Kidney (tissue), 14 donors: Measurements from ENCODE around the gene BCL2L1. TPM values are rescaled to one million over a fixed set of nuclear protein-coding genes. Genes with fewer than 3 reads are reported as not detected.

Experiments
- DNase-seq, 5 donors: peaks; one replicate each; pipeline ENCODE4 v3.0.0-alpha.2; 2013 to 2020
- FAIRE-seq: peaks from 2 replicates; lab custom pipeline; 2012; peaks lifted over from hg19 to GRCh38; lab: Jason Lieb, UNC
- H3K27ac ChIP-seq, 2 donors: one replicate each; pipeline ENCODE4 v1.7.0; 2013; ENCODE audit warnings: low read depth in 2 of 2, low read length in 2 of 2, inconsistent platforms in 1 of 2
- H3K27me3 ChIP-seq: one replicate; pipeline ENCODE4 v1.7.1; 2013; ENCODE audit warnings: low read length, inconsistent platforms; ENCODE audit not compliant: control insufficient read depth, insufficient read depth
- H3K36me3 ChIP-seq, 3 donors: one replicate each; pipeline versions ENCODE4 v1.7.0 to v1.7.1; 2013; ENCODE audit warnings: low read length in 3 of 3, control low read depth in 1 of 3, inconsistent platforms in 1 of 3; ENCODE audit not compliant: insufficient read depth in 3 of 3, control insufficient read depth in 2 of 3
- H3K4me1 ChIP-seq, 3 donors: one replicate each; pipeline versions ENCODE4 v1.7.0 to v1.7.1; 2013; ENCODE audit warnings: low read length in 3 of 3, inconsistent platforms in 1 of 3, low read depth in 1 of 3; ENCODE audit not compliant: control insufficient read depth in 2 of 3, insufficient read depth in 2 of 3
- H3K4me3 ChIP-seq, 3 donors: one replicate each; pipeline versions ENCODE4 v1.7.0 to v1.8.1; 2013; ENCODE audit warnings: low read length in 3 of 3, control low read depth in 1 of 3, inconsistent platforms in 1 of 3
- H3K9ac ChIP-seq, 3 donors: one replicate each; pipeline versions ENCODE4 v1.7.0 to v1.7.1; 2013; ENCODE audit warnings: low read length in 3 of 3, control low read depth in 1 of 3, inconsistent platforms in 1 of 3
- H3K9me3 ChIP-seq, 3 donors: one replicate each; pipeline versions ENCODE4 v1.7.0 to v1.7.1; 2013; ENCODE audit warnings: low read length in 3 of 3, control low read depth in 1 of 3, inconsistent platforms in 1 of 3; ENCODE audit not compliant: control insufficient read depth in 2 of 3, insufficient read depth in 1 of 3
- intact Hi-C: fragments of 100-400 bp; cut with DNase I; formaldehyde crosslinking; loops from one replicate; pipeline ENCODE4 v1.11.1; 2022
- polyA plus RNA-seq: library from polyadenylated mRNA; stranded (reverse); fragments of 350-450 nt; fragmentation: Illumina TruSeq; extraction: RNeasy Lipid Tissue Mini Kit (QIAGEN cat#74804); gene quantifications from one replicate; pipeline ENCODE4 v1.2.3, GENCODE V29; 2014; ENCODE audit warnings: low read depth, low replicate concordance; ENCODE audit not compliant: insufficient read depth
- total RNA-seq: library from RNA; stranded (reverse); fragmentation: NEBNext Ultra II Directional; extraction: Animal tissue kit (Norgen Biotek cat#: 25700); gene quantifications from one replicate; pipeline ENCODE4 v1.2.1, GENCODE V29; 2021
- TF ChIP-seq, protein P1 (sequence below): IDR thresholded peaks from 3 replicates; pipeline ENCODE4 v1.5.1; 2012; ENCODE audit warnings: mild to moderate bottlenecking, moderate library complexity, borderline replicate concordance; ENCODE audit not compliant: insufficient read depth; ENCODE audit errors: extremely low read depth
- donor health status: control.
- donor health status: control.
- donor health status: control.
- donor health status: control.
- donor health status: control.
- donor health status: DM: yes; HTN: yes; CAD: no.
- donor health status: Normal renal cell carcinoma (clear cell type).

The BCL2L1 gene
- total and polyA plus RNA-seq, 2 donors from 2014 or later, result 132 to 139 TPM

DNA sequence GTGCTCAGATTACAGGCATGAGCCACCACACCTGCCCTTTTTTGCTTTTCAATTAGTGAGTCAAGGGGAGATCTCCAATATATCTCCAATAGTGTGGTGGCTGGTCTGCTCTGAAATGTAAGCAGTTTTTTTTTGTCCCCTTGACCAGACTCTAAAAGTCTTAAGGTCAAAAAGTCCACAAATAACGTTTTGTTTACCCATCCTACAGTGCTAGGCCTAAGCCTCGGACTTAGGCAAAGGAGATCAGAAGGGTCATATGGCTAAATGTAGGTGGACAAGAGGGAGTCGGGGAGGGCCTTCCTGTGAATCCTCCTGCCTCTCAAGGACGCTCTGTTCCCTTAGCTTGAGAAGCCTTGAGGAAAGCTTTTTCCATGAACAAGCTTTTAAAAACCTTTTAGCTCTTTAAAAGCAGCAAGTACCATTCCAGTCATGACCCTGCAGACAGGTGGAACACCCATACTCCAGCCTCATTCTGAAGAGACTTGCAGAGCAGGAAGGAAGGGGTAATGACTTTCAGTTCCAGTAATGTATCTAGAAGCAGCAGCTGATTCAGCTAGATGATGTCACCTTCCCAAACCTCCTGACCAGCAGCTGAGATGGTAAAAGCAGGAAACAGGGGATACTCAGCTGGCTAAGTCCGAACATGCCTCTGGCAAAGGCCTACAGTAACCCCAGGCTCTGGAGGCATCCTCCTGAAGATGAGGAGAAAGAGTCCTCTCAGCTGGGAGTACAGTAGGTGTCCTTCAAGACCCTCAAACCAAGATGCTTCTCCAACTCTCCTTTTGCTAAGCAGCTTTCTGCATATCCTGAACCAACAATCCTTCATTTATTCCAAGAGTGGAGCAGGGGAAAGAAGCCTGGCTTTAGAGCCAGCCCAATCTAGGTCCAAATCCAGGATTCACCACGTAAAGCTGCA lies 23.6 kb downstream of the BCL2L1 start:
- Histone ChIP-seq H3K27ac (peak overlapping the region; percentile 82 to 94), H3K27me3 (no peaks in the 10 kb centered on the region), H3K36me3 (peaks cover 2 to 11% (median 5%) of the 10 kb centered on the region in 3 donors), H3K9me3 (no peaks in the 10 kb centered on the region), H3K4me1 (peaks cover 0 to 50% (median 50%) of the 10 kb centered on the region in 3 donors), H3K9ac (peak overlapping the region in 2 of 3 donors; percentile 45 to 72), H3K4me3 (no peak overlapping the region)
- TF ChIP-seq, protein P1, sequence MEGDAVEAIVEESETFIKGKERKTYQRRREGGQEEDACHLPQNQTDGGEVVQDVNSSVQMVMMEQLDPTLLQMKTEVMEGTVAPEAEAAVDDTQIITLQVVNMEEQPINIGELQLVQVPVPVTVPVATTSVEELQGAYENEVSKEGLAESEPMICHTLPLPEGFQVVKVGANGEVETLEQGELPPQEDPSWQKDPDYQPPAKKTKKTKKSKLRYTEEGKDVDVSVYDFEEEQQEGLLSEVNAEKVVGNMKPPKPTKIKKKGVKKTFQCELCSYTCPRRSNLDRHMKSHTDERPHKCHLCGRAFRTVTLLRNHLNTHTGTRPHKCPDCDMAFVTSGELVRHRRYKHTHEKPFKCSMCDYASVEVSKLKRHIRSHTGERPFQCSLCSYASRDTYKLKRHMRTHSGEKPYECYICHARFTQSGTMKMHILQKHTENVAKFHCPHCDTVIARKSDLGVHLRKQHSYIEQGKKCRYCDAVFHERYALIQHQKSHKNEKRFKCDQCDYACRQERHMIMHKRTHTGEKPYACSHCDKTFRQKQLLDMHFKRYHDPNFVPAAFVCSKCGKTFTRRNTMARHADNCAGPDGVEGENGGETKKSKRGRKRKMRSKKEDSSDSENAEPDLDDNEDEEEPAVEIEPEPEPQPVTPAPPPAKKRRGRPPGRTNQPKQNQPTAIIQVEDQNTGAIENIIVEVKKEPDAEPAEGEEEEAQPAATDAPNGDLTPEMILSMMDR, result no peak
- DNase-seq (peak in 1 of 5 donors; percentile 73), FAIRE-seq (no peak)
- intact Hi-C loops, result no loop called here

GRCh38 chr20:31698243-31698802 lies 24.3 kb downstream of the BCL2L1 start:
- H3K36me3 ChIP-seq, result peaks cover 2 to 14% (median 5%) of the 10 kb centered on the region in 3 donors
- FAIRE-seq (no peak), DNase-seq (no peak)
- peak overlapping the region in 2 of 3 donors; percentile 45 to 72 for H3K9ac ChIP-seq
- H3K4me1 ChIP-seq, result peaks cover 0 to 55% (median 51%) of the 10 kb centered on the region in 3 donors
- H3K9me3 ChIP-seq, result no peaks in the 10 kb centered on the region
- H3K27ac ChIP-seq, result peak overlapping the region; percentile 82 to 94
- no peak overlapping the region for H3K4me3 ChIP-seq
- no peaks in the 10 kb centered on the region for H3K27me3 ChIP-seq
- intact Hi-C loops, result no loop called here
- TF ChIP-seq, protein P1, result no peak

DNA sequence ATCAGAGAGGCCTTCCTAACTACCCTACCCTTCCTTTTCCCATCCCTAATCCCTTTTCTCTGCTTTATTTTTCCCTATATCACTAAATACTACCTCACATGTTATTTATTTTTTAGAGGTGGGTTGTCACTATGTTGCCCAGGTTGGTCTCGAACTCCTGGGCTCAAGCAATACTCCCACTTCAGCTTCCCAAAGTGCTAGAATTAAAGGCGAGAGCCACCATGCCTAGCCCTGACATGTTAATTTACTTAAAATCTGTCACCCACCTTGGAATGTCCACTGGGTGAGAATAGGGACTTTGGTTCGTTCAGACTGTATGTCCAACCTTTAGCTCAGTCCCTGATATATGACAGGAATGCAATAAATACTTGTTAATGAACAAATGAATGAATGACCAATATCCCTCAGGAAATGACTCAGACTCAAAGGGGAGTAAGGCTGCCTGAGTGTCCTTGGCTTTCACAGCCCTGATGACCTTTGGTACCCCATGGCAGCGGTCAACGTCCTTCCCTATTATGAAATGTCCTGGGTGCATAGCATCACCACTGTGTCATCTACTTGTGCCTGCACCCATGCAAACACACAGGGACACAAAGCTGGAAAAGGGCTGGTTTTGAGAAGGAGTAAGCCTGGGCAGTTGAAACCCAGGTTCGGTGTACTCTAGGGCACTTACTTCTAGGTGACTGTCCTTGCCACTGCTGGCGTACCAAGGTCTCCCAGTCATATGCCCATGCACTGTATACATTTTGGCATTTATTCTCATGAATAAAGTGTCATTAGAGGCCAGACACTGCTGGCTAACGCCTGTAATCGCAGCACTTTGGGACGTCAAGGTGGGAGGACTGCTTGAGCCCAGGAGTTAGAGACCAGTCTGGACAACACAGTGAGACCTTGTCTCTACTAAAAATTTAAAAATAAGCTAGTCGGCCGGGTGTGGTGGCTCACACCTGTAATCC lies 26.5 kb downstream of the BCL2L1 start:
- intact Hi-C loops, result no loop called here

More for the DNA sequence above, 26.5 kb downstream of the BCL2L1 start:
- Histone ChIP-seq H3K9me3 (no peaks in the 10 kb centered on the region), H3K9ac (peak overlapping the region in 1 of 3 donors; percentile 13), H3K27ac (peak overlapping the region; percentile 60 to 95), H3K27me3 (no peaks in the 10 kb centered on the region), H3K4me3 (no peak overlapping the region), H3K4me1 (peaks cover 0 to 57% (median 49%) of the 10 kb centered on the region in 3 donors), H3K36me3 (peaks cover 2 to 20% (median 7%) of the 10 kb centered on the region in 3 donors)
- DNase-seq, result no peak
- no peak for FAIRE-seq
- TF ChIP-seq, protein P1, result no peak
